Fibroblast of upper back skin (primary cell): Measurements from ENCODE around the gene SNX1.
"Not testable (repeated sequence)": the region's sequence is repeated elsewhere in the genome, so short reads cannot be mapped to it uniquely, and the experiment has no call there.

Experiments used
- DNase-seq: peaks from one replicate; pipeline ENCODE4 v3.0.0-alpha.2; 2013

SNX1 gene

GRCh38 chr15:64095795-64096667 is at the start of gene SNX1:
TSS of gene SNX1 (plus strand) at chr15:64095982. CDS start at chr15:64096014, 32 bp downstream.
- DNase-seq, result peak; percentile 94

GRCh38 chr15:64046421-64047153 is 49.2 kb upstream of the SNX1 start, which contains the start of gene DAPK2:
TSS of gene DAPK2 (minus strand) at chr15:64046485. CDS start at chr15:64040261, 6,224 bp downstream.
- DNase-seq, result peak; percentile 60

GRCh38 chr15:64048781-64049460 is 46.9 kb upstream of the SNX1 start:
- no peak for DNase-seq

- DNase-seq, result no peak
These were observed 45.3 kb upstream of the SNX1 start for GRCh38 chr15:64050281-64051092.

GRCh38 chr15:64051093-64051402 is 44.7 kb upstream of the SNX1 start:
- DNase-seq, result no peak

- DNase-seq, result no peak
These were observed 44.1 kb upstream of the SNX1 start for GRCh38 chr15:64051407-64052259.

GRCh38 chr15:64052925-64053491 is 42.8 kb upstream of the SNX1 start:
- DNase-seq, result no peak

GRCh38 chr15:64053674-64054073 is 42.1 kb upstream of the SNX1 start:
- DNase-seq, result not testable (repeated sequence)

GRCh38 chr15:64058279-64058678 is 37.5 kb upstream of the SNX1 start:
- no peak for DNase-seq

- DNase-seq, result not testable (repeated sequence)
These were observed 36.7 kb upstream of the SNX1 start for GRCh38 chr15:64059104-64059503.

GRCh38 chr15:64060716-64061115 is 35.1 kb upstream of the SNX1 start:
- no peak for DNase-seq

GRCh38 chr15:64066451-64066850 is 29.3 kb upstream of the SNX1 start:
- no peak for DNase-seq

GRCh38 chr15:64067564-64068030 is 28.2 kb upstream of the SNX1 start:
- peak; percentile 63 for DNase-seq

GRCh38 chr15:64068133-64068532 is 27.6 kb upstream of the SNX1 start:
- no peak for DNase-seq

- no peak for DNase-seq
These were observed 25.7 kb upstream of the SNX1 start for GRCh38 chr15:64070106-64070505.

- DNase-seq, result peak; percentile 53
These were observed 24.6 kb upstream of the SNX1 start for GRCh38 chr15:64070965-64071851.

- DNase-seq, result no peak
These were observed 23.6 kb upstream of the SNX1 start for GRCh38 chr15:64071931-64072765.

GRCh38 chr15:64072812-64073211 is 23.0 kb upstream of the SNX1 start:
- no peak for DNase-seq

- DNase-seq, result not testable (repeated sequence)
These were observed 22.3 kb upstream of the SNX1 start for GRCh38 chr15:64073496-64073895.
